Inferior parietal cortex (tissue), 1 donor: Measurements from ENCODE around the gene TIAL1.
"Not testable (repeated sequence)": the region's sequence is repeated elsewhere in the genome, so short reads cannot be mapped to it uniquely, and the experiment has no call there.

Source experiments
- DNase-seq: peaks from one replicate; pipeline ENCODE4 v3.0.0-alpha.2; 2016; ENCODE audit errors: extremely low spot score

Gene TIAL1

DNA sequence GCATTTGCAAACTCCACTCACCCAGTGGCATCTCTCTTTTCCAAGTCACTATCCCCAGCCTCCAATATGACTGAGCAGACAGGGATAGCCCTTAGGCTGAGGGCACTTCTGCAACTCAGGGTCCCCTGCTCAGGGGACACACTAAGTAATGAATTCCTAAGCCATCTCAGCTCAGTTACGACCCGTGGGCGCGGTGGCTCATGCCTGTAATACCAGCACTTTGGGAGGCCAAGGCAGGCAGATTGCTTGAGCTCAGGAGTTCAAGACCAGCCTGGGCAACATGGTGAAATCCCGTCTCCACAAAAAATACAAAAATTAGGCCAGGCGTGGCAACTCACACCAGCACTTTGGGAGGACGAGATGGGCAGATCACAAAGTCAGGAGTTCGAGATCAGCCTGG is 64.5 kb downstream of the TIAL1 start:
- not testable (repeated sequence) for DNase-seq

DNA sequence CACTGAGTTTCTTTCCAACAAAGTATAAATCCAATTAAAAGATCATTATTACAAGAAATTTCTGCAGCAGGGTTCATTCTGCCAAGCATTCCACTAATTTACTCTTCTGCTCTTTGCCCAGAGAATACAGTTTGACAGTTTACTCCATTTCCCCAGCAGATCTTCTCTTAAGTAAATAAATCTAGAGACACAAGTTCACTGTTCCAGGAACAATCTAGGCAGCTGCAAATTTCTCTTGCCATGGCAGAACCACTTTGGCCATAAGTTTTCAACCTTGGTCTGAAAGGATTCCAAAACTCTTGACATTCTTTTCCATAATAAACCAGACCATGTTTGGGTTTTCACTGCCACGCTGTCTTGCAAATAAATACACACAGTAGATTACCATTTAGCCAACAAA is 65.7 kb downstream of the TIAL1 start:
- DNase-seq: no peak

DNA sequence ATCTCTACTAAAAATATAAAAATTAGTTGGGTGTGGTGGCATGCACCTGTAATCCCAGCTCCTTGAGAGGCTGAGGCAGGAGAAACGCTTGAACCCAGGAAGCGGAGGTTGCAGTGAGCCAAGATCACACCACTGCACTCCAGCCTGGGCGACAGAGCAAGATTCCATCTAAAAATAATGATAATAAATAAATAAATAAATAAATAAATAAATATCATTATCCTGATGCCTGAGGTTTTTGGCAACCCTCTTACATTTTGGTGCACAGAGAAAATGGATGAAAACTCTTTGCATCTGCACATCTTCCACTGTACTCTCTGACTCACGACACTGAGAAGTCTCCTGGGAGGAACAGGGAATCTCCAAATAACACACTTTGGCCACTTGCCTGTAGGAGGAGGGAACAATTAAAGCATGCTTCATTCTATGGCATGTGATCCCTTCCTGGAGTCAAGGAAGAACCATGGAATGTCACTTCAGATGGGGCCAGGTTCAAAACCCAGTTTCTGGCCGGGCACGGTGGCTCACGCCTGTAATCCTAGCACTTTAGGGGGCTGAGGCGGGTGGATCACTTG is 68.0 kb downstream of the TIAL1 start:
- not testable (repeated sequence) for DNase-seq

DNA sequence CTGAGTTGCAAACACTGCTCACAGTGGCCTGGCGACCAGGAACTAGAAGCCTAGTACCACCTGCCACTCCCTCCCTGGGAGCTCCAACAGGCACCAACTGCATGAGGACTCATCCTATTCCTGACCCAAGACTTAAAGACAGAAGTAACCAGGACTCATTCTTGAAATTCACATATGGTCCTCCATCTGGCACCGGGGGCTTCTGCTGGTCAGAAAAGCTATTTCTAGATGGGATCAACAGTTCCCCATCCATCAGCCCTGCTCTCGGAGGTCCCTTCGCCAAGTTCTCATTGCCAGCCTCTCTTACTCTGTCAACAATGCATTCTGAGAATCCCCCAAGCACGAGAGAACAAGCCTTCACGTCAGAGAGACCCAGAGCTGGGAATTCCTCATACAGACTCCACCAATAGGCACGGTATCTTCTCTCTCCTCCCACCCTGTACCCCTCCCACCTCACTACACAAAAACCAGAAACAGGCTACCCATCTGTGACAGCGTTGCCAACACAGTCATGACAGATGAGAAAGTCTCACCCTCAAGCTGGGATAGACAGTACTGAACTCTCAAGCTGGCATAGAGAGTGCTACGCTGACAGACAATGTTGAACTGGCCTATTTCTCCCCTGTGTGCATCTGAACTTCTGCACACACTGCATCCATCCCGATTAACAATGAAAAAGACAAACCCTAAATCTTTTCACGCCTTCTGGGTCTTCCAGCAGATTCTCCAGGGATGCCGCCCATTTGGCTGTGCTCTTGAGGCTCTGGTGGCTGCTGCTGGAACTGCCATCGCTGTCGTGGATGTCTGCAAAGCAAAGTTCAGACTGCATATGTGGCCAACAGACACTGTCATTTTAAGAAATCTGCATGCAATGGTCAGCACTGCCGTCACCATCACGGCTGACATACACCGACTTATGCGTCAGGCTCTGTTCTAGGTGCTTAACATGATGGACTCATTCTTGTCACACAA is 69.9 kb downstream of the TIAL1 start:
- no peak for DNase-seq

DNA sequence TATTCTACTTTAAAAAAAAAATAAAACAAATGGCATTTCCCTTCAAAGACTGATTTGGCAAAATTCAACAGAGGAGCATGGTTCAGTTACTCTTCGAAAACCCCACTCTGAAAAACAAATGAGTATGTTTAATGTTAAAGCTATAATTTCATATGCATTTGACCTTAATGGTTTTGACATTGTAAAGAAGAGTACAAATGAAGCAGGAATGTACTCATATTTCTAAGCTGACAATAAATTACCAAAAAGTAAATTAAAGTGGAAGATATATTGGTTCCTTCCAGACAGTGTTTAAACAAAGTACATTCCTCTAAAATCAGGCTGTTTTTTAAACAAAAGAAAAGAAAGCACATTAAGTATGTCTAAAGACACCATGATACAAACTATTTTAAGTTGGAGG is 70.6 kb downstream of the TIAL1 start:
- no peak for DNase-seq

DNA sequence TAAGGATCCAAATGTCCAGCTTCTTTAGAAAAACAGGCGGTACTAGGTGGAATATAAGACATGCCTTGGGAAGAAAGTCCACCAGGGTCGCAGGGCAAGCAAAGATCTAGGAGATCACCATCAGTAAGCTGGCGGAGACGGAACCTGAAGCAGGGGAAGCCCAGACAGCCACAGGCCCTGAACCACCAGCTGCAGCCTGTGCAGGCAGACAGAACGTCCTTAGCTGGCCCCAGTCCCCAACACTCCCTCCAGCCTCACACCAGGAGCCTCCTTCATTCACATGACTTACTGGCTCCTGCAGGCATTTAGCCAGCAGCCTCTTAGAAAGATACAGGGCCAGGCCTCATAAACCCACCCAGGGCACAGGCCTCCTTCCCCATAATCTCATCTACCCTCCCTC is 71.6 kb downstream of the TIAL1 start:
- no peak for DNase-seq

DNA sequence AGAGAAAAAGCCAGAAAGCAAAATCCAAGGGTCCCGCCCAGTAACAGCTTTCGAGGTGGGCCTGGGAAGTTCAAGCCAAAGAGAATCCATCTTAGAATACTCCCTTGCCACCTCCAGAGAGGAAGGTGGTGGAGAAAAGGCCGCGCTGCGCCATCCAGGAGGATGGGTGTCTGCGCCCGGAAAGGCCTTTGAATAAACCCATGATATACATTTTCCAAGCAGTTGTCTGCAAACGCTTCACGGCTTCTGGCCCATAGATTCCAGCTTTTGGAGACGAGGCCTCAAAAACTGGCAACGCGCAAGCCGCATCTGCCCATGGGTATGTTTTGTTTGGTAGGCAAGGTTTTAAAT is 72.1 kb downstream of the TIAL1 start:
- no peak for DNase-seq

DNA sequence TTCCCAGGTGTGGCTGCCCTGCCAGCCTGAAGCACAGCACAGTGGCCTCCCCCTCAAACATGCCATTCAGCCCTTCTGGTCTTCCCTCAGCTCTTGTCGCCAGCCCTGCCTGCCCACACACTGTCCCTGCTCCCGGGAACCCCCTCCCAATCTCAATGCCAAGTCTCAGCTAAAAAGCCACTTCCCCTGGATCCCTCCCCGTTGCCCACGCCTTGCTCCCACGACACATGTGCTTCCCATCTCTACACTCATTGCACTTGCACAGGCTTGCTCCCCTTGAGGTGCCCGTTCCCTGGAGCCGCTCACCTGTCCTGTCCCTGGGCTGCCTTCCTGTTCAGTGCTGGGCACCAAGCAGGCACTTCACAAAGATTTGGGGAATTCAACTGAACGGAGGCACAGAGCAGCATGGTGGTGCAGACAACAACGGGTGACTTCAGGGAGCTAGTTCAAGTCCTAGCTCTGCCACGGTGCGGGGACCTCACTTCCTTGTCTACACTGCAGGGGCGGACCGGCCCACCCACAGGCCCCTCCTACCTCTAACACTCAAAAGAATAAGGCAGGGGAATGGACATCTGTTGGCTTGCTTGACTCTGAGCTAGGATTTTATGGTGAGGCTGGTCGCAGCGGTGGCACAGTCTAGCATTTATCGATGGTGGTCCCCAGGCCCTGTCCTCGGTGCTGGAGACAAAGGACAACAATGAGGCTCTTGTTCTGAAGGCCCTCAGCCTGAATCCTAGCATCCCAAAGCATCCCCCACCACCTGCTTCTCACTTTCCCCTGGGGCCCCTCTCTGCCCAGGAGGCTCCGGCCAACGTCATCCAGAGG is 72.7 kb downstream of the TIAL1 start:
- no peak for DNase-seq
